ENCODE measurements around the gene SELENON. TPM values are rescaled to one million over a fixed set of nuclear protein-coding genes. Genes with fewer than 3 reads are reported as not detected.
"Not testable (repeated sequence)": the region's sequence is repeated elsewhere in the genome, so short reads cannot be mapped to it uniquely, and the experiment has no call there.

SELENON gene
- total RNA-seq, 8 experiments from 2014 or later = 10.5 to 56.7 (median 21.3) TPM

- in situ Hi-C loops (cut with MboI; ENCODE audit: low pct_unique_long_range_greater_than_20kb in 2 of 9, low sequenced_read_pairs in 9 of 9, unreplicated experiment in 9 of 9) = no loop called here
- no peak for ATAC-seq (replicated peaks in 6 of 8)
- no peak overlapping the region for H3K27ac ChIP-seq
- H3K4me1 ChIP-seq (replicated peaks in 1 of 2) = no peaks in the 10 kb centered on the region
- no peak overlapping the region for H3K4me3 ChIP-seq
- 57 to 100% (median 73%) methylated on average over 2 to 5 of the region's 5 CpGs for WGBS, 10 experiments
These were observed 31.7 kb downstream of the SELENON start for GRCh38 chr1:25831569-25832196.

- ATAC-seq (replicated peaks in 6 of 8) = peak in 3 of 8 experiments; percentile 43 to 76 (median 49)
- in situ Hi-C loops (cut with MboI; ENCODE audit: low pct_unique_long_range_greater_than_20kb in 2 of 9, low sequenced_read_pairs in 9 of 9, unreplicated experiment in 9 of 9) = no loop called here
- no peak overlapping the region for H3K27ac ChIP-seq
- no peaks in the 10 kb centered on the region for H3K4me1 ChIP-seq (replicated peaks in 1 of 2)
- no peak overlapping the region for H3K4me3 ChIP-seq
- WGBS, 10 experiments = 80 to 100% (median 95%) methylated on average over 2 to 6 of the region's 6 CpGs
These were observed 32.5 kb downstream of the SELENON start for GRCh38 chr1:25832336-25833037.

- H3K27ac ChIP-seq = no peak overlapping the region
- H3K4me1 ChIP-seq (replicated peaks in 1 of 2) = no peaks in the 10 kb centered on the region
- H3K4me3 ChIP-seq = no peak overlapping the region
- whole genome bisulfite sequencing, 10 experiments = 95 to 100% (median 100%) methylated on average over 1 to 5 of the region's 5 CpGs; no CpG with 5 or more reads in 2 of the 10 experiments
- in situ Hi-C loops (cut with MboI; ENCODE audit: low pct_unique_long_range_greater_than_20kb in 2 of 9, low sequenced_read_pairs in 9 of 9, unreplicated experiment in 9 of 9) = no loop called here
- ATAC-seq (replicated peaks in 6 of 8) = no peak
These were observed 33.2 kb downstream of the SELENON start for GRCh38 chr1:25833158-25833557.

GRCh38 chr1:25834894-25835293, 34.9 kb downstream of the SELENON start:
- Histone ChIP-seq H3K4me3 (no peak overlapping the region), H3K4me1 (replicated peaks in 1 of 2) (no peaks in the 10 kb centered on the region), H3K27ac (no peak overlapping the region)
- in situ Hi-C loops (cut with MboI; ENCODE audit: low pct_unique_long_range_greater_than_20kb in 2 of 9, low sequenced_read_pairs in 9 of 9, unreplicated experiment in 9 of 9) = no loop called here
- ATAC-seq (replicated peaks in 6 of 8) = no peak
- WGBS, 10 experiments = 58 to 100% (median 87%) methylated on average over 1 to 3 of the region's 3 CpGs; no CpG with 5 or more reads in 1 of the 10 experiments

GRCh38 chr1:25836695-25837094, 36.7 kb downstream of the SELENON start:
- in situ Hi-C loops (cut with MboI; ENCODE audit: low pct_unique_long_range_greater_than_20kb in 2 of 9, low sequenced_read_pairs in 9 of 9, unreplicated experiment in 9 of 9) = no loop called here
- no peak overlapping the region for H3K27ac ChIP-seq
- WGBS, 10 experiments = 50 to 100% (median 76%) methylated on average over 1 to 3 of the region's 3 CpGs; no CpG with 5 or more reads in 1 of the 10 experiments
- H3K4me3 ChIP-seq = no peak overlapping the region
- ATAC-seq (replicated peaks in 6 of 8) = no peak
- no peaks in the 10 kb centered on the region for H3K4me1 ChIP-seq (replicated peaks in 1 of 2)

GRCh38 chr1:25837262-25837875, 37.4 kb downstream of the SELENON start:
- peak in 1 of 8 experiments; percentile 41 for ATAC-seq (replicated peaks in 6 of 8)
- no peaks in the 10 kb centered on the region for H3K4me1 ChIP-seq (replicated peaks in 1 of 2)
- H3K4me3 ChIP-seq = no peak overlapping the region
- WGBS, 10 experiments = 91 to 100% (median 100%) methylated on average over 1 of the region's 1 CpG; no CpG with 5 or more reads in 3 of the 10 experiments
- in situ Hi-C loops (cut with MboI; ENCODE audit: low pct_unique_long_range_greater_than_20kb in 2 of 9, low sequenced_read_pairs in 9 of 9, unreplicated experiment in 9 of 9) = no loop called here
- no peak overlapping the region for H3K27ac ChIP-seq

GRCh38 chr1:25839808-25840207, 39.8 kb downstream of the SELENON start:
- in situ Hi-C loops (cut with MboI; ENCODE audit: low pct_unique_long_range_greater_than_20kb in 2 of 9, low sequenced_read_pairs in 9 of 9, unreplicated experiment in 9 of 9); H3K4me3 ChIP-seq; ATAC-seq (replicated peaks in 6 of 8); H3K27ac ChIP-seq; H3K4me1 ChIP-seq (replicated peaks in 1 of 2): not testable (repeated sequence)
- 91 to 100% (median 95%) methylated on average over 1 to 4 of the region's 4 CpGs for WGBS, 10 experiments

GRCh38 chr1:25843483-25843882, 43.5 kb downstream of the SELENON start:
- in situ Hi-C loops (cut with MboI; ENCODE audit: low pct_unique_long_range_greater_than_20kb in 2 of 9, low sequenced_read_pairs in 9 of 9, unreplicated experiment in 9 of 9) = no loop called here
- 50 to 100% (median 77%) methylated on average over 3 of the region's 3 CpGs for whole genome bisulfite sequencing, 10 experiments
- no peak for ATAC-seq (replicated peaks in 6 of 8)
- Histone ChIP-seq H3K27ac (no peak overlapping the region), H3K4me1 (replicated peaks in 1 of 2) (no peaks in the 10 kb centered on the region), H3K4me3 (no peak overlapping the region)

GRCh38 chr1:25844536-25845337, 44.7 kb downstream of the SELENON start:
- Histone ChIP-seq H3K27ac (no peak overlapping the region), H3K4me3 (no peak overlapping the region), H3K4me1 (replicated peaks in 1 of 2) (no peaks in the 10 kb centered on the region)
- in situ Hi-C loops (cut with MboI; ENCODE audit: low pct_unique_long_range_greater_than_20kb in 2 of 9, low sequenced_read_pairs in 9 of 9, unreplicated experiment in 9 of 9) = no loop called here
- 80 to 100% (median 95%) methylated on average over 1 to 3 of the region's 3 CpGs for WGBS, 10 experiments
- ATAC-seq (replicated peaks in 6 of 8) = no peak

- no peak overlapping the region for H3K4me3 ChIP-seq
- ATAC-seq (replicated peaks in 6 of 8) = no peak
- in situ Hi-C loops (cut with MboI; ENCODE audit: low pct_unique_long_range_greater_than_20kb in 2 of 9, low sequenced_read_pairs in 9 of 9, unreplicated experiment in 9 of 9) = no loop called here
- no peaks in the 10 kb centered on the region for H3K4me1 ChIP-seq (replicated peaks in 1 of 2)
- 20 to 95% (median 81%) methylated on average over 2 to 5 of the region's 5 CpGs for WGBS, 10 experiments
- no peak overlapping the region for H3K27ac ChIP-seq
These were observed 45.7 kb downstream of the SELENON start for GRCh38 chr1:25845664-25846063.

GRCh38 chr1:25847929-25848328, 47.9 kb downstream of the SELENON start:
- Histone ChIP-seq H3K27ac (no peak overlapping the region), H3K4me1 (replicated peaks in 1 of 2) (no peaks in the 10 kb centered on the region), H3K4me3 (no peak overlapping the region)
- WGBS, 10 experiments = 67 to 93% (median 86%) methylated on average over 1 to 4 of the region's 4 CpGs; no CpG with 5 or more reads in 4 of the 10 experiments
- no peak for ATAC-seq (replicated peaks in 6 of 8)
- in situ Hi-C loops (cut with MboI; ENCODE audit: low pct_unique_long_range_greater_than_20kb in 2 of 9, low sequenced_read_pairs in 9 of 9, unreplicated experiment in 9 of 9) = no loop called here

GRCh38 chr1:25848531-25848930, 48.5 kb downstream of the SELENON start:
- in situ Hi-C loops (cut with MboI; ENCODE audit: low pct_unique_long_range_greater_than_20kb in 2 of 9, low sequenced_read_pairs in 9 of 9, unreplicated experiment in 9 of 9) = no loop called here
- WGBS, 10 experiments = 25 to 100% (median 69%) methylated on average over 1 of the region's 1 CpG; no CpG with 5 or more reads in 4 of the 10 experiments
- no peak for ATAC-seq (replicated peaks in 6 of 8)
- Histone ChIP-seq H3K4me1 (replicated peaks in 1 of 2) (no peaks in the 10 kb centered on the region), H3K4me3 (no peak overlapping the region), H3K27ac (no peak overlapping the region)

GRCh38 chr1:25854554-25854953, 54.6 kb downstream of the SELENON start:
- H3K4me3 ChIP-seq = no peak overlapping the region
- in situ Hi-C loops (cut with MboI; ENCODE audit: low pct_unique_long_range_greater_than_20kb in 2 of 9, low sequenced_read_pairs in 9 of 9, unreplicated experiment in 9 of 9) = no loop called here

More at GRCh38 chr1:25854554-25854953, 54.6 kb downstream of the SELENON start:
- WGBS, 10 experiments = 69 to 95% (median 90%) methylated on average over 1 to 2 of the region's 2 CpGs; no CpG with 5 or more reads in 3 of the 10 experiments
- H3K4me1 ChIP-seq (replicated peaks in 1 of 2) = peaks cover 0 to 5% of the 10 kb centered on the region in 2 donors
- no peak overlapping the region for H3K27ac ChIP-seq
- ATAC-seq (replicated peaks in 6 of 8) = peak in 3 of 8 experiments; percentile 8 to 22 (median 12)

All from motor neuron (in vitro differentiated cells).